ENCODE results near the gene ETNPPL. TPM values are rescaled to one million over a fixed set of nuclear protein-coding genes. Genes with fewer than 3 reads are reported as not detected.

The ETNPPL gene
- polyA plus RNA-seq, 1 of the 3 experiments (the other 2 are of a cell fraction), result not detected

DNA sequence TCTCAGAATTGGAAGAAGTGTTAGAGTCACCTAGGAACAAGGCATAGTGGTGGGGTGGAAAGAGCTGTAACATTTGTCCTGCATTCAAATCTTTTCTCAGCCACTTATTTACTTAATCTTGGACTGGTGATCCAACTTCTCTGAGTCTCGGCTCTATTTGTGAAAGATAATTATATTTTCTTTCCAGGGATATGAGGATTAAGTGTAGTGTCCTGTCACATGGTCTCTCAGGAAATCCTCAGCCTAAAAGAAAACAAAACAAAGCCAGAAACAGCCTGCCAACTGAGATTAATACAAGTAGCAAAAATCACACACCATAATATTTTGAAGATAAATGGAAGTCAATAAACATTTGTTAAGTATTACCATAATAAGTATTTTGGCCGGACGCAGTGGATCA is 33.3 kb upstream of the ETNPPL start:
- Histone ChIP-seq H3K9ac (no peak overlapping the region), H3K27me3 (ENCODE audit: insufficient read depth) (no peaks in the 10 kb centered on the region; the same call in 1 of the 2 replicates), H3F3A (replicated peaks; ENCODE audit: insufficient read depth) (no peaks in the 10 kb centered on the region), H2AFZ (ENCODE audit: low read depth) (no peak overlapping the region), H3K79me2 (ENCODE audit: insufficient read depth) (no peaks in the 10 kb centered on the region), H3K9me2 (no peaks in the 10 kb centered on the region), H4K20me1 (ENCODE audit: insufficient read depth) (no peaks in the 10 kb centered on the region), H3K4me2 (no peak overlapping the region), H3K9me3 (no peaks in the 10 kb centered on the region), H3K4me1 (ENCODE audit: control insufficient read depth in 1 of 2, insufficient read depth in 2 of 2, low read depth in 1 of 2, low read length in 1 of 2) (no peaks in the 10 kb centered on the region), H3K4me3 (ENCODE audit: low read depth in 2 of 2, low read length in 1 of 2) (no peak overlapping the region), H3K27ac (ENCODE audit: low read depth in 2 of 2, low read length in 1 of 2) (no peak overlapping the region), H3K36me3 (replicated peaks in 1 of 2; ENCODE audit: control insufficient read depth in 1 of 2, insufficient read depth in 2 of 2, low read length in 1 of 2) (no peaks in the 10 kb centered on the region)
- ChIA-PET POLR2A (no interaction called here), CTCF (no interaction called here)
- DNase-seq, result no peak
- TF ChIP-seq EZH2phosphoT487 (IDR thresholded peaks at IDR 0.05; ENCODE audit: borderline replicate concordance, low read depth), result no peak
- TF ChIP-seq RCOR1 (IDR thresholded peaks at IDR 0.05; ENCODE audit: low read length), result no peak
- TF ChIP-seq MEF2A (IDR thresholded peaks at IDR 0.05; ENCODE audit: borderline replicate concordance, low read depth), result no peak
- TF ChIP-seq, protein P1, sequence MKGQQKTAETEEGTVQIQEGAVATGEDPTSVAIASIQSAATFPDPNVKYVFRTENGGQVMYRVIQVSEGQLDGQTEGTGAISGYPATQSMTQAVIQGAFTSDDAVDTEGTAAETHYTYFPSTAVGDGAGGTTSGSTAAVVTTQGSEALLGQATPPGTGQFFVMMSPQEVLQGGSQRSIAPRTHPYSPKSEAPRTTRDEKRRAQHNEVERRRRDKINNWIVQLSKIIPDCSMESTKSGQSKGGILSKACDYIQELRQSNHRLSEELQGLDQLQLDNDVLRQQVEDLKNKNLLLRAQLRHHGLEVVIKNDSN (IDR thresholded peaks at IDR 0.05; ENCODE audit: borderline replicate concordance, low read depth), result no peak
- TF ChIP-seq FOXM1 (IDR thresholded peaks at IDR 0.05; ENCODE audit: low read depth), result no peak
- no peak for TF ChIP-seq RFX5 (IDR thresholded peaks at IDR 0.05; ENCODE audit: low read length)
- TF ChIP-seq FOXJ3 (CRISPR knock-in tag; IDR thresholded peaks at IDR 0.05), result no peak
- TF ChIP-seq TEAD4 (IDR thresholded peaks at IDR 0.05; ENCODE audit: borderline replicate concordance, insufficient read depth), result no peak
- TF ChIP-seq, protein P2, sequence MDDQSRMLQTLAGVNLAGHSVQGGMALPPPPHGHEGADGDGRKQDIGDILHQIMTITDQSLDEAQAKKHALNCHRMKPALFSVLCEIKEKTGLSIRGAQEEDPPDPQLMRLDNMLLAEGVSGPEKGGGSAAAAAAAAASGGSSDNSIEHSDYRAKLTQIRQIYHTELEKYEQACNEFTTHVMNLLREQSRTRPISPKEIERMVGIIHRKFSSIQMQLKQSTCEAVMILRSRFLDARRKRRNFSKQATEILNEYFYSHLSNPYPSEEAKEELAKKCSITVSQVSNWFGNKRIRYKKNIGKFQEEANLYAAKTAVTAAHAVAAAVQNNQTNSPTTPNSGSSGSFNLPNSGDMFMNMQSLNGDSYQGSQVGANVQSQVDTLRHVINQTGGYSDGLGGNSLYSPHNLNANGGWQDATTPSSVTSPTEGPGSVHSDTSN (IDR thresholded peaks at IDR 0.05), result no peak
- TF ChIP-seq NFIC (IDR thresholded peaks at IDR 0.05; ENCODE audit: borderline replicate concordance), result no peak
- no peak for TF ChIP-seq CHD2 (IDR thresholded peaks at IDR 0.05; ENCODE audit: low read length, partially characterized antibody)
- TF ChIP-seq RAD21 (IDR thresholded peaks at IDR 0.05; ENCODE audit: low read length), result no peak
- TF ChIP-seq RXRA (IDR thresholded peaks at IDR 0.05; ENCODE audit: borderline replicate concordance, low read depth), result no peak
- TF ChIP-seq ELF1 (IDR thresholded peaks at IDR 0.05), result no peak
- no peak for TF ChIP-seq EP300 (IDR thresholded peaks at IDR 0.05; ENCODE audit: borderline replicate concordance in 1 of 2, low read depth in 1 of 2, low read length in 1 of 2)
- WGBS (ENCODE audit: low lambda C conversion rate), result 6% methylated on average over 3 of the region's 3 CpGs

DNA sequence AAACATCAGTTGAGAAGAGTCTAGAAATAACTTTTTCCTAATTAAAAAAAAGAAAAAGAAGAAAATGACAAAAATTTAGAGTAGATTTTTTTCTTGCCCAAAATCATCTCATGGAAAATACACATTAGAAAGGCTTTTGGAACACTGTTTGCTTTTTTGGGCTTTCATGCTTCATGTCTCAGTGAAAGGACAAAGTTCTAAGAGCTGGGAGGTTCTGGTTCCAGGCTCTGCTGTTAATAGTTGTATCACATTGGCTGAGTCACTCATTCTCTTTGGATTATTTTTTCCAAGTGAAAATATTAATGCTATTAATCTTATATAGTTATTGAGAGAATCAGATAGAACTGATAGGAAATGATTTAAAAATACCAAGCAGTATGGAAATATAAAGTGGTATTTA is 32.9 kb upstream of the ETNPPL start:
- CTCF ChIA-PET, result no interaction called here
- DNase-seq, result no peak

More for the DNA sequence above, 32.9 kb upstream of the ETNPPL start:
- POLR2A ChIA-PET, result no interaction called here
- Histone ChIP-seq H3K4me2 (no peak overlapping the region), H3K9me2 (no peaks in the 10 kb centered on the region), H3K79me2 (ENCODE audit: insufficient read depth) (no peaks in the 10 kb centered on the region), H3K27me3 (ENCODE audit: insufficient read depth) (no peaks in the 10 kb centered on the region; the same call in 1 of the 2 replicates), H3K4me3 (ENCODE audit: low read depth in 2 of 2, low read length in 1 of 2) (no peak overlapping the region), H3K36me3 (replicated peaks in 1 of 2; ENCODE audit: control insufficient read depth in 1 of 2, insufficient read depth in 2 of 2, low read length in 1 of 2) (no peaks in the 10 kb centered on the region), H4K20me1 (ENCODE audit: insufficient read depth) (no peaks in the 10 kb centered on the region), H3K4me1 (ENCODE audit: control insufficient read depth in 1 of 2, insufficient read depth in 2 of 2, low read depth in 1 of 2, low read length in 1 of 2) (no peaks in the 10 kb centered on the region), H3K9me3 (no peaks in the 10 kb centered on the region), H3F3A (replicated peaks; ENCODE audit: insufficient read depth) (no peaks in the 10 kb centered on the region), H2AFZ (ENCODE audit: low read depth) (no peak overlapping the region), H3K9ac (no peak overlapping the region), H3K27ac (ENCODE audit: low read depth in 2 of 2, low read length in 1 of 2) (no peak overlapping the region)
- TF ChIP-seq SMC3 (IDR thresholded peaks at IDR 0.05; ENCODE audit: low read depth, low read length) (no peak), RCOR1 (IDR thresholded peaks at IDR 0.05; ENCODE audit: low read length) (no peak), NRF1 (IDR thresholded peaks at IDR 0.05; ENCODE audit: low read depth, low read length) (no peak), FOXM1 (IDR thresholded peaks at IDR 0.05; ENCODE audit: low read depth) (no peak), RXRA (IDR thresholded peaks at IDR 0.05; ENCODE audit: borderline replicate concordance, low read depth) (no peak), TAF1 (IDR thresholded peaks at IDR 0.05; ENCODE audit: borderline replicate concordance, low read depth, low read length) (no peak), GATA2 (CRISPR knock-in tag; IDR thresholded peaks at IDR 0.05) (no peak)
- TF ChIP-seq, protein P3, sequence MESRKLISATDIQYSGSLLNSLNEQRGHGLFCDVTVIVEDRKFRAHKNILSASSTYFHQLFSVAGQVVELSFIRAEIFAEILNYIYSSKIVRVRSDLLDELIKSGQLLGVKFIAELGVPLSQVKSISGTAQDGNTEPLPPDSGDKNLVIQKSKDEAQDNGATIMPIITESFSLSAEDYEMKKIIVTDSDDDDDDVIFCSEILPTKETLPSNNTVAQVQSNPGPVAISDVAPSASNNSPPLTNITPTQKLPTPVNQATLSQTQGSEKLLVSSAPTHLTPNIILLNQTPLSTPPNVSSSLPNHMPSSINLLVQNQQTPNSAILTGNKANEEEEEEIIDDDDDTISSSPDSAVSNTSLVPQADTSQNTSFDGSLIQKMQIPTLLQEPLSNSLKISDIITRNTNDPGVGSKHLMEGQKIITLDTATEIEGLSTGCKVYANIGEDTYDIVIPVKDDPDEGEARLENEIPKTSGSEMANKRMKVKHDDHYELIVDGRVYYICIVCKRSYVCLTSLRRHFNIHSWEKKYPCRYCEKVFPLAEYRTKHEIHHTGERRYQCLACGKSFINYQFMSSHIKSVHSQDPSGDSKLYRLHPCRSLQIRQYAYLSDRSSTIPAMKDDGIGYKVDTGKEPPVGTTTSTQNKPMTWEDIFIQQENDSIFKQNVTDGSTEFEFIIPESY (IDR thresholded peaks at IDR 0.05; ENCODE audit: borderline replicate concordance, low read depth), result no peak
- TF ChIP-seq, protein P2 (IDR thresholded peaks at IDR 0.05), result no peak
- TF ChIP-seq, protein P4, sequence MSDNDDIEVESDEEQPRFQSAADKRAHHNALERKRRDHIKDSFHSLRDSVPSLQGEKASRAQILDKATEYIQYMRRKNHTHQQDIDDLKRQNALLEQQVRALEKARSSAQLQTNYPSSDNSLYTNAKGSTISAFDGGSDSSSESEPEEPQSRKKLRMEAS (IDR thresholded peaks at IDR 0.05; ENCODE audit: low read depth), result no peak
